GM21786 (cell line): ENCODE measurements around the gene OPN1LW.
"Not testable (repeated sequence)": the region's sequence is repeated elsewhere in the genome, so short reads cannot be mapped to it uniquely, and the experiment has no call there.

ENCODE experiments used
- ATAC-seq: cut with Tn5 transposase; IDR thresholded peaks from one replicate; pipeline ENCODE4 v1.9.1; 2021; ENCODE audit not compliant: unreplicated experiment

Gene OPN1LW

GRCh38 chrX:154132366-154132765 lies 11.7 kb upstream of the OPN1LW start:
- no peak for ATAC-seq

- no peak for ATAC-seq
Observed at GRCh38 chrX:154135458-154136229, 8.4 kb upstream of the OPN1LW start.

- ATAC-seq = no peak
Observed at GRCh38 chrX:154136627-154137161, 7.3 kb upstream of the OPN1LW start.

- ATAC-seq = no peak
Observed at GRCh38 chrX:154138857-154139256, 5.2 kb upstream of the OPN1LW start.

- ATAC-seq = no peak
Observed at GRCh38 chrX:154140206-154140605, 3.8 kb upstream of the OPN1LW start.

- ATAC-seq = no peak
Observed at GRCh38 chrX:154140742-154141141, 3.3 kb upstream of the OPN1LW start.

- ATAC-seq = no peak
Observed at GRCh38 chrX:154142386-154142785, 1.7 kb upstream of the OPN1LW start.

- ATAC-seq = no peak
Observed at GRCh38 chrX:154142950-154143745, 895 bp upstream of the OPN1LW start.

- not testable (repeated sequence) for ATAC-seq
Observed at GRCh38 chrX:154151030-154151429, 7.0 kb downstream of the OPN1LW start.

GRCh38 chrX:154156221-154156620 lies 12.2 kb downstream of the OPN1LW start:
- ATAC-seq = not testable (repeated sequence)

GRCh38 chrX:154157207-154157606 lies 13.2 kb downstream of the OPN1LW start:
- not testable (repeated sequence) for ATAC-seq

GRCh38 chrX:154159345-154159744 lies 15.3 kb downstream of the OPN1LW start:
- not testable (repeated sequence) for ATAC-seq

GRCh38 chrX:154164902-154165301 lies 20.9 kb downstream of the OPN1LW start:
- not testable (repeated sequence) for ATAC-seq

GRCh38 chrX:154168384-154168783 lies 24.3 kb downstream of the OPN1LW start:
- not testable (repeated sequence) for ATAC-seq

GRCh38 chrX:154172535-154172943 lies 28.5 kb downstream of the OPN1LW start:
- peak; percentile 56 for ATAC-seq

- ATAC-seq = not testable (repeated sequence)
Observed at GRCh38 chrX:154174356-154174755, 30.3 kb downstream of the OPN1LW start.

GRCh38 chrX:154182296-154182695 lies 38.3 kb downstream of the OPN1LW start, which contains the start of gene OPN1MW:
Gene OPN1MW, plus strand, starts transcription at chrX:154182596. Its CDS starts 82 bp downstream, at chrX:154182678.
- not testable (repeated sequence) for ATAC-seq

- ATAC-seq = not testable (repeated sequence)
Observed at GRCh38 chrX:154183794-154184193, 39.8 kb downstream of the OPN1LW start.

- ATAC-seq = not testable (repeated sequence)
Observed at GRCh38 chrX:154192846-154193245, 48.8 kb downstream of the OPN1LW start.

- ATAC-seq = not testable (repeated sequence)
Observed at GRCh38 chrX:154194316-154194715, 50.3 kb downstream of the OPN1LW start.

- not testable (repeated sequence) for ATAC-seq
Observed at GRCh38 chrX:154196466-154196865, 52.4 kb downstream of the OPN1LW start.
